Right lobe of liver (tissue), 4 donors: ENCODE measurements around the gene ANKLE2.
"Not testable (repeated sequence)": the region's sequence is repeated elsewhere in the genome, so short reads cannot be mapped to it uniquely, and the experiment has no call there.

ENCODE experiments used
- POLR2A ChIP-seq: fragments of 450-650 bp; IDR thresholded peaks from one replicate; pipeline ENCODE4 v1.6.1; 2017; ENCODE audit warnings: antibody characterized with exemption, mild to moderate bottlenecking
- TF ChIP-seq, protein P1 (sequence below), 4 donors: fragments of 200-600 bp in 3 of 4; fragments of 450-650 bp in 1 of 4; IDR thresholded peaks; one replicate each; pipeline versions ENCODE4 v1.5.1 to v1.8.0; 2016 to 2022; ENCODE audit warnings: antibody characterized with exemption in 4 of 4, mild to moderate bottlenecking in 2 of 4
- donor health status: DM: no; HTN: no; CAD: no.
- donor health status: DM: no; HTN: no; CAD: no.
- donor health status: DM: no; HTN: yes; CAD: no.

DNA sequence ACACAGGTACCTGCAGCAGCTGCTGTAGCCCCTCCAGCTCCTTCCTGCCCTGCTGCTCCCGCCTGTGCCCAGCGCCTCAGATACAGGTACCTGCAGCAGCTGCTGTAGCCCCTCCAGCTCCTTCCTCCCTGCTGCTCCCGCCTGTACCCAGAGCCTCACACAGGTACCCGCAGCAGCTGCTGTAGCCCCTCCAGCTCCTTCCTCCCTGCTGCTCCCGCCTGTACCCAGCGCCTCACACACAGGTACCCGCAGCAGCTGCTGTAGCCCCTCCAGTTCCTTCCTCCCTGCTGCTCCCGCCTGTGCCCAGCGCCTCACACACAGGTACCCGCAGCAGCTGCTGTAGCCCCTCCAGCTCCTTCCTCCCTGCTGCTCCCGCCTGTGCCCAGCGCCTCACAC lies 14.6 kb upstream of the ANKLE2 start:
- TF ChIP-seq, protein P1, sequence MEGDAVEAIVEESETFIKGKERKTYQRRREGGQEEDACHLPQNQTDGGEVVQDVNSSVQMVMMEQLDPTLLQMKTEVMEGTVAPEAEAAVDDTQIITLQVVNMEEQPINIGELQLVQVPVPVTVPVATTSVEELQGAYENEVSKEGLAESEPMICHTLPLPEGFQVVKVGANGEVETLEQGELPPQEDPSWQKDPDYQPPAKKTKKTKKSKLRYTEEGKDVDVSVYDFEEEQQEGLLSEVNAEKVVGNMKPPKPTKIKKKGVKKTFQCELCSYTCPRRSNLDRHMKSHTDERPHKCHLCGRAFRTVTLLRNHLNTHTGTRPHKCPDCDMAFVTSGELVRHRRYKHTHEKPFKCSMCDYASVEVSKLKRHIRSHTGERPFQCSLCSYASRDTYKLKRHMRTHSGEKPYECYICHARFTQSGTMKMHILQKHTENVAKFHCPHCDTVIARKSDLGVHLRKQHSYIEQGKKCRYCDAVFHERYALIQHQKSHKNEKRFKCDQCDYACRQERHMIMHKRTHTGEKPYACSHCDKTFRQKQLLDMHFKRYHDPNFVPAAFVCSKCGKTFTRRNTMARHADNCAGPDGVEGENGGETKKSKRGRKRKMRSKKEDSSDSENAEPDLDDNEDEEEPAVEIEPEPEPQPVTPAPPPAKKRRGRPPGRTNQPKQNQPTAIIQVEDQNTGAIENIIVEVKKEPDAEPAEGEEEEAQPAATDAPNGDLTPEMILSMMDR (IDR thresholded peaks at IDR 0.05): not testable (repeated sequence)
- not testable (repeated sequence) for TF ChIP-seq POLR2A
